ENCODE measurements around the gene AZIN2.

The AZIN2 gene

DNA sequence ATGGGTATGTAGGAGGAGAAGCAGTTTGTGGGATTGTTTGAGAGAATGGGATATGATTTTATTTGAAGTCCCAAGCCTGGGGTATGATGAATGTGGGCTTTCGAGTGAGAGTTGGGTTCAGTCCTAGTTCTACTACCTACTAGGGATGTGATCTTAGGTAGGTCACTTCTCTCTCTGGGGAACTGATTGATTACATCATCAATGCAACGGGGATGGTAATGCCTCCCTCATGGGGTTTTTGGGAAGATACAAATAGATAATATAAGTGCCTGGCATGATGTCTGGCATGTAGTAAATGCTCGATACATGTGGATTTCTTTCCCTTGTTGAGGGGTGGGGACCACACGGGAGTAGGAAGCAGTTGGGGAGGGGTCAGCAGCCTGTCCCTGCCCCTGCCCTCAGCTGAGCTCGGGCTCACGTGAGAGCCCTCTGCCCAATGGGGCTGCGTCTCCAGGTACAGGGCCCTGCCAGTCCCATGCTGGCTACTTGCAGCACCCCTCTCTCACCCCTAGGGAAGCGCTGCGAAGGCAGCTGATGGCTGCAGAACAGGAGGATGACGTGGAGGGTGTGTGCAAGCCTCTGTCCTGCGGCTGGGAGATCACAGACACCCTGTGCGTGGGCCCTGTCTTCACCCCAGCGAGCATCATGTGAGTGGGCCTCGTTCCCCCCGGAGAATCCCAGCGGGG, 38.7 kb downstream of the AZIN2 start:
- H3K4me2 ChIP-seq (ENCODE audit: low read depth, low read length, poor library complexity, severe bottlenecking): no peak overlapping the region

DNA sequence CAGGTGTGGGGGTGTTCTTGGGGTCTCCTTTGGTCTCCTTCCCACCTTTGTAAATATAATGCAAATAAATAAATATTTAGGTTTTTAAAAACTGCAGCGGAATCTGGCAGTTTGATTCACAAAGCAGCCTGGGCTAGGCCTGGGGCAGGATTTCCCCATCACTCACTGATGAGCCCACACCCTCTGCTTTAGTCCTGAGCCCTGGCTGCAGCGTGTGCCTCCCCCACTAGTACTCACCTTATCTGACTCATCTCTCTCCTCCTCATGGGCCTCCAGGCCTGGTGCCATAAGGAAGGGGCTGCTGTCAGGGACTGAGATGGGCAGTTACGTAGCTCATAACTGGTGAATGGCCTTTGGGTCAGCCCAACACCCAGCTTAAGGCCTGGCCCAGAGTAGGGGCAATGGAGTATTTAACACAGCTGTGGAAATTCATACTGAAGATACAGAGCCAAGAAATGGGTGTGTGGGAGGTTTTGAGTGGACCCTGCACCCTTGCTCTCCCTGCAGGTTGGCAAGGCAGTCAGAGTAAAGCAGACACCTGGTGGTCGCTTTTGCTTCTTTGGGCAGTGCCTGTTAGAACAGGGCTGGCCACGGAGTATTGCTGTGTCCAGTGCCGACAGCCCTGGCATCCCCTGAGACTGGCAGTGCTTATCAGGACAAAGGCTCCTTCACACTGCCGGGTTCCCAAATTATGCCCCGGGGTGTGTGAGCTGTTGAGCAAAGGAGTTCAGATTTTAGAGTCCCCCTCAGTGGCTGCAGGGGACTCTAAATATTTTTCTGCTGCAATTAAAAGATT, 39.7 kb downstream of the AZIN2 start:
- no peak overlapping the region for H3K4me2 ChIP-seq (ENCODE audit: low read depth, low read length, poor library complexity, severe bottlenecking)
- no peaks in the 10 kb centered on the region for H3K27me3 ChIP-seq (ENCODE audit: insufficient read depth, low read length, poor library complexity, severe bottlenecking)
- peaks cover under 1% of the 10 kb centered on the region for H3K4me1 ChIP-seq (ENCODE audit: insufficient read depth, low read length, poor library complexity, severe bottlenecking)
- H3K9me3 ChIP-seq (ENCODE audit: insufficient read depth, low read depth, low read length): no peaks in the 10 kb centered on the region
- TF ChIP-seq, protein P1, sequence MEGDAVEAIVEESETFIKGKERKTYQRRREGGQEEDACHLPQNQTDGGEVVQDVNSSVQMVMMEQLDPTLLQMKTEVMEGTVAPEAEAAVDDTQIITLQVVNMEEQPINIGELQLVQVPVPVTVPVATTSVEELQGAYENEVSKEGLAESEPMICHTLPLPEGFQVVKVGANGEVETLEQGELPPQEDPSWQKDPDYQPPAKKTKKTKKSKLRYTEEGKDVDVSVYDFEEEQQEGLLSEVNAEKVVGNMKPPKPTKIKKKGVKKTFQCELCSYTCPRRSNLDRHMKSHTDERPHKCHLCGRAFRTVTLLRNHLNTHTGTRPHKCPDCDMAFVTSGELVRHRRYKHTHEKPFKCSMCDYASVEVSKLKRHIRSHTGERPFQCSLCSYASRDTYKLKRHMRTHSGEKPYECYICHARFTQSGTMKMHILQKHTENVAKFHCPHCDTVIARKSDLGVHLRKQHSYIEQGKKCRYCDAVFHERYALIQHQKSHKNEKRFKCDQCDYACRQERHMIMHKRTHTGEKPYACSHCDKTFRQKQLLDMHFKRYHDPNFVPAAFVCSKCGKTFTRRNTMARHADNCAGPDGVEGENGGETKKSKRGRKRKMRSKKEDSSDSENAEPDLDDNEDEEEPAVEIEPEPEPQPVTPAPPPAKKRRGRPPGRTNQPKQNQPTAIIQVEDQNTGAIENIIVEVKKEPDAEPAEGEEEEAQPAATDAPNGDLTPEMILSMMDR (conservative IDR thresholded peaks at IDR 0.05; ENCODE audit: low read length): no peak
- no peak for TF ChIP-seq EZH2phosphoT487 (IDR thresholded peaks at IDR 0.05; ENCODE audit: borderline replicate concordance)
- no peaks in the 10 kb centered on the region for H3F3A ChIP-seq (ENCODE audit: low read depth)
- no peaks in the 10 kb centered on the region for H4K20me1 ChIP-seq (ENCODE audit: insufficient read depth, low read length, poor library complexity, severe bottlenecking)
- H3K9ac ChIP-seq (ENCODE audit: low read depth, low read length, poor library complexity, severe bottlenecking): no peak overlapping the region
- H3K36me3 ChIP-seq (ENCODE audit: insufficient read depth, low read length): no peaks in the 10 kb centered on the region
- H2AFZ ChIP-seq (ENCODE audit: low read length): no peak overlapping the region
- H3K4me3 ChIP-seq (ENCODE audit: low read length, poor library complexity, severe bottlenecking): no peak overlapping the region
- no peaks in the 10 kb centered on the region for H3K9me2 ChIP-seq (replicated peaks; ENCODE audit: low read depth, low read length)
- H3K79me2 ChIP-seq (ENCODE audit: insufficient read depth, low read length): no peaks in the 10 kb centered on the region

More for the DNA sequence above, 38.7 kb downstream of the AZIN2 start:
- Histone ChIP-seq H4K20me1 (ENCODE audit: insufficient read depth, low read length, poor library complexity, severe bottlenecking) (no peaks in the 10 kb centered on the region), H3K9me3 (ENCODE audit: insufficient read depth, low read depth, low read length) (no peaks in the 10 kb centered on the region), H3F3A (ENCODE audit: low read depth) (no peaks in the 10 kb centered on the region), H3K4me1 (ENCODE audit: insufficient read depth, low read length, poor library complexity, severe bottlenecking) (no peaks in the 10 kb centered on the region), H3K9me2 (replicated peaks; ENCODE audit: low read depth, low read length) (no peaks in the 10 kb centered on the region), H3K9ac (ENCODE audit: low read depth, low read length, poor library complexity, severe bottlenecking) (no peak overlapping the region), H3K36me3 (ENCODE audit: insufficient read depth, low read length) (no peaks in the 10 kb centered on the region), H3K79me2 (ENCODE audit: insufficient read depth, low read length) (no peaks in the 10 kb centered on the region), H3K27me3 (ENCODE audit: insufficient read depth, low read length, poor library complexity, severe bottlenecking) (no peaks in the 10 kb centered on the region), H2AFZ (ENCODE audit: low read length) (no peak overlapping the region), H3K4me3 (ENCODE audit: low read length, poor library complexity, severe bottlenecking) (no peak overlapping the region)
- TF ChIP-seq EZH2phosphoT487 (IDR thresholded peaks at IDR 0.05; ENCODE audit: borderline replicate concordance): no peak
- TF ChIP-seq, protein P1 (conservative IDR thresholded peaks at IDR 0.05; ENCODE audit: low read length): no peak

GRCh38 chr1:33121728-33122127, 40.8 kb downstream of the AZIN2 start:
- Histone ChIP-seq H3K36me3 (ENCODE audit: insufficient read depth, low read length) (no peaks in the 10 kb centered on the region), H3K9me2 (replicated peaks; ENCODE audit: low read depth, low read length) (no peaks in the 10 kb centered on the region), H3K27me3 (ENCODE audit: insufficient read depth, low read length, poor library complexity, severe bottlenecking) (no peaks in the 10 kb centered on the region), H3K79me2 (ENCODE audit: insufficient read depth, low read length) (peaks cover 7% of the 10 kb centered on the region), H3K4me1 (ENCODE audit: insufficient read depth, low read length, poor library complexity, severe bottlenecking) (peaks cover 11% of the 10 kb centered on the region), H3K9ac (ENCODE audit: low read depth, low read length, poor library complexity, severe bottlenecking) (no peak overlapping the region), H4K20me1 (ENCODE audit: insufficient read depth, low read length, poor library complexity, severe bottlenecking) (no peaks in the 10 kb centered on the region), H3K9me3 (ENCODE audit: insufficient read depth, low read depth, low read length) (no peaks in the 10 kb centered on the region), H2AFZ (ENCODE audit: low read length) (no peak overlapping the region), H3K4me3 (ENCODE audit: low read length, poor library complexity, severe bottlenecking) (no peak overlapping the region), H3F3A (ENCODE audit: low read depth) (no peaks in the 10 kb centered on the region), H3K4me2 (ENCODE audit: low read depth, low read length, poor library complexity, severe bottlenecking) (no peak overlapping the region)
- TF ChIP-seq, protein P1 (conservative IDR thresholded peaks at IDR 0.05; ENCODE audit: low read length): no peak
- TF ChIP-seq EZH2phosphoT487 (IDR thresholded peaks at IDR 0.05; ENCODE audit: borderline replicate concordance): no peak
